GM18907 (cell line): ENCODE results near the gene GDNF.

Experiments
- ATAC-seq: cut with Tn5 transposase; IDR thresholded peaks from one replicate; pipeline ENCODE4 v1.9.1; 2021; ENCODE audit warnings: mild to moderate bottlenecking, moderate library complexity; ENCODE audit not compliant: unreplicated experiment

GDNF gene

GRCh38 chr5:37847978-37848425 lies 8.2 kb upstream of the GDNF start:
- peak; percentile 85 for ATAC-seq

- no peak for ATAC-seq
Observed at GRCh38 chr5:37846786-37847310, 7.0 kb upstream of the GDNF start.

- ATAC-seq: no peak
Observed at GRCh38 chr5:37844009-37844408, 4.2 kb upstream of the GDNF start.

GRCh38 chr5:37842048-37842447 lies 2.2 kb upstream of the GDNF start:
- ATAC-seq: no peak

GRCh38 chr5:37841203-37841602 lies 1.4 kb upstream of the GDNF start:
- ATAC-seq: no peak

- ATAC-seq: no peak
Observed at GRCh38 chr5:37840053-37841034, 503 bp upstream of the GDNF start.

GRCh38 chr5:37838933-37839341 lies 904 bp downstream of the GDNF start:
- ATAC-seq: no peak

- ATAC-seq: no peak
Observed at GRCh38 chr5:37838152-37838932, 1.5 kb downstream of the GDNF start.

- peak; percentile 71 for ATAC-seq
Observed at GRCh38 chr5:37837414-37838032, 2.3 kb downstream of the GDNF start.

GRCh38 chr5:37836592-37837413 lies 3.0 kb downstream of the GDNF start:
- ATAC-seq: no peak

GRCh38 chr5:37836235-37836591 lies 3.6 kb downstream of the GDNF start:
- ATAC-seq: no peak

GRCh38 chr5:37835380-37835973 lies 4.4 kb downstream of the GDNF start:
- no peak for ATAC-seq

- ATAC-seq: no peak
Observed at GRCh38 chr5:37834542-37835379, 5.1 kb downstream of the GDNF start.

GRCh38 chr5:37833990-37834389 lies 5.9 kb downstream of the GDNF start:
- no peak for ATAC-seq

- no peak for ATAC-seq
Observed at GRCh38 chr5:37831821-37832534, 7.9 kb downstream of the GDNF start.

GRCh38 chr5:37830348-37830747 lies 9.5 kb downstream of the GDNF start:
- no peak for ATAC-seq

- no peak for ATAC-seq
Observed at GRCh38 chr5:37825334-37825915, 14.4 kb downstream of the GDNF start.
